Measurements from ENCODE around the gene PANX3.

Gene PANX3

DNA sequence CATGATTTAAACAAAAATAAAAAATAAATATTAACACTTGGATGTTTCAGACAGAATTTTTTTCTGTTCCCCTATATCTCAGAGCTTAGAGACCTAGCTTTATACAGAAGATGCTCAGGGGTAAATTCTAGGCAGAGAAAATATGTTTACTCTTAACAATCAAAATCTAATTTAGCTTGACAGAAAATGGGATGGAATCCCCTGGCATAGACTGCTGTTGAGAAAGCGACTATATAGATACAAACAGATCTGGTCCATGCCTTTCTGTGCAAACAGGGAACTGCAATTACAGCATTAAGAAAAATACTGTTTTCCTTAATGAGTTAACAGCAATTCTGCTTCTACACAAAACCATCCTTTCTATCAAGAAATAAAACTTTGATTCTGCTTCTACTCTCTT, 47.8 kb downstream of the PANX3 start:
- no peak for DNase-seq (ENCODE audit: low read depth)

DNA sequence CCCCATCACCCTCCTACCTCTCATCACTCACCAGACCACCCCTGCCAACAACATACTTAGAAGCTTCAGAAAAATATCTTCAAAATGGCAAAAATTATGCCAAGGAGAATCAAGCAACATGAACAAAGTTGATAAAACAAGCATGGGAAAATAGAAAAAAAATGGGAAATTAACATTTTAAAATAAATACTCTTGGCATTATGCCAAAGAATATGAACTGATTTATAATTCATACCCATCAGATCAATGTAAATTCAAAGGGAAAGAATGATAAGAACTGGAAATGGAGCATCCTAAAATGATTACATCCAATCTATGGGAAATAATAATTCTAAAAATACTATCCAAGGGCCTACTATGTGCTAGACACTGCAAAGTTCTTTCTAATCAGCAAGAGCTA, 50.3 kb downstream of the PANX3 start:
- no peak for DNase-seq (ENCODE audit: low read depth)

DNA sequence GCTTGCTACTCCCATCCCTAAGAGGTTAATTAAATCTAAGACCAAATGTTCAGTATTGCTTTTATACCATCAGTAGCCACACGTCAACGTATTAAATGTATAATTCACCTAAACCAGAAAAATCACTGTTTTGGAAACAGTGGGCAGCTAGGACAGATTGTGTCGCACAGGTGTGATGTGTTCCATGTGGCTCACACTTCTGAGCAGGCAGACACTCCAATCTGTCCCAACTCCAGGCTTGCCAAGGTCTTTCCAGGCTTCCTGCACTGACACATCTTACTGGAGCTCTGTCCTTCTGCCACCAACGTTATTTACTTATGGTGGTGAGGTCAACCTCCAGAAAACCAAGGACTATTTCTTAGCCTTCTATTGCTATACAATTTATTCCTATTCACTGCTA, 50.9 kb downstream of the PANX3 start:
- DNase-seq (ENCODE audit: low read depth) = no peak

- no peak for DNase-seq (ENCODE audit: low read depth)
Measured at GRCh38 chr11:124663861-124664260, 52.6 kb downstream of the PANX3 start.

GRCh38 chr11:124667601-124668000, 56.4 kb downstream of the PANX3 start:
- no peak for DNase-seq (ENCODE audit: low read depth)

- DNase-seq (ENCODE audit: low read depth) = no peak
Measured at GRCh38 chr11:124669193-124669592, 58.0 kb downstream of the PANX3 start.

Data from non-pigmented ciliary epithelial cell (primary cell).